ENCODE results near the gene SCARB2. TPM values are rescaled to one million over a fixed set of nuclear protein-coding genes. Genes with fewer than 3 reads are reported as not detected.

SCARB2 gene
- total and polyA plus RNA-seq, 2 donors (not counting 3 experiments of a cell fraction or from before 2014, with no cell fraction given): 75.2 to 116 TPM

DNA sequence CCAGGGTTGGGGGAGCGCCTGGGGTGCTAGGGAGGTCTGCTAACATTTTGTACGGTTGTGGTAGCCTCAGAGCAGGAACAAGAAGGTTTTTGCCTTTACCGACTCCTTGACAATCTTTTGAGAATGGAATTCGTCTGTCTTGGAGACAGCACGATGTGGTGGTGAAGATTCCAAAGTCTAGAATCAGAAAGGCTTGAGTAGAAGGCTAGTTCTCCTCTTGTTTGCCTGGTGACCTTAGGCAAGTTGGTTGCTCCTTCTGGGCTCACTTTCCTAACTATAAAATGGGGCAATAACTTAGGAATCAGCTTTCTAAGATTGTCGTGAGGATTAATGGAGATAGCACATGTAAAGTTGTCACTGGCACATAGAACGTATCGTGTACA is 38.6 kb upstream of the SCARB2 start:
- no peak for DNase-seq (ENCODE audit: low read depth, low spot score)
- Histone ChIP-seq H3K79me2 (ENCODE audit: control insufficient read depth, insufficient read depth, low read length) (no peaks in the 10 kb centered on the region), H3K4me2 (ENCODE audit: insufficient read depth, low read length) (no peak overlapping the region), H2AFZ (ENCODE audit: low read depth, low read length) (no peak overlapping the region), H3K36me3 (ENCODE audit: control insufficient read depth in 2 of 2, extremely low read depth in 1 of 2, insufficient read depth in 2 of 2, low read length in 2 of 2) (no peaks in the 10 kb centered on the region), H3K9ac (replicated peaks; ENCODE audit: extremely low read depth, insufficient read depth, low read length) (no peak overlapping the region), H3K9me1 (replicated peaks; ENCODE audit: control insufficient read depth, extremely low read depth, insufficient read depth, low read length) (no peaks in the 10 kb centered on the region), H4K20me1 (replicated peaks; ENCODE audit: control insufficient read depth, extremely low read depth, insufficient read depth, low read length) (no peaks in the 10 kb centered on the region), H3K27ac (ENCODE audit: insufficient read depth, low read depth, low read length) (no peak overlapping the region), H3K9me3 (replicated peaks; ENCODE audit: control insufficient read depth, insufficient read depth, low read length) (no peaks in the 10 kb centered on the region), H3K4me1 (ENCODE audit: control insufficient read depth, extremely low read depth, insufficient read depth, low read length) (peaks cover 3% of the 10 kb centered on the region), H3K4me3 (replicated peaks in 1 of 3; ENCODE audit: insufficient read depth in 1 of 3, low read depth in 1 of 3, low read length in 3 of 3) (no peak overlapping the region), H3K27me3 (ENCODE audit: control insufficient read depth in 2 of 2, insufficient read depth in 2 of 2, low read length in 2 of 2) (peaks cover 50 to 68% of the 10 kb centered on the region in 2 experiments)
- intact Hi-C loops (cut with micrococcal nuclease): no loop called here
- POLR2A ChIA-PET: no interaction called here
- BruUV-seq (replicated peaks): no TSS peak
- dilution Hi-C loops (cut with MboI; ENCODE audit: extremely low pct_ligation_motif_present, low sequenced_read_pairs): no loop called here
- FAIRE-seq: no peak
- CTCF ChIA-PET: interaction anchor here (3.1 kb wide), 1 partner anchor 72 kb away, joined by 17 read pairs; no protein-coding TSS in a partner anchor
- no peak for TF ChIP-seq POLR2AphosphoS5 (IDR thresholded peaks at IDR 0.05; ENCODE audit: insufficient read depth, low read depth, low read length)
- TF ChIP-seq, protein P1, sequence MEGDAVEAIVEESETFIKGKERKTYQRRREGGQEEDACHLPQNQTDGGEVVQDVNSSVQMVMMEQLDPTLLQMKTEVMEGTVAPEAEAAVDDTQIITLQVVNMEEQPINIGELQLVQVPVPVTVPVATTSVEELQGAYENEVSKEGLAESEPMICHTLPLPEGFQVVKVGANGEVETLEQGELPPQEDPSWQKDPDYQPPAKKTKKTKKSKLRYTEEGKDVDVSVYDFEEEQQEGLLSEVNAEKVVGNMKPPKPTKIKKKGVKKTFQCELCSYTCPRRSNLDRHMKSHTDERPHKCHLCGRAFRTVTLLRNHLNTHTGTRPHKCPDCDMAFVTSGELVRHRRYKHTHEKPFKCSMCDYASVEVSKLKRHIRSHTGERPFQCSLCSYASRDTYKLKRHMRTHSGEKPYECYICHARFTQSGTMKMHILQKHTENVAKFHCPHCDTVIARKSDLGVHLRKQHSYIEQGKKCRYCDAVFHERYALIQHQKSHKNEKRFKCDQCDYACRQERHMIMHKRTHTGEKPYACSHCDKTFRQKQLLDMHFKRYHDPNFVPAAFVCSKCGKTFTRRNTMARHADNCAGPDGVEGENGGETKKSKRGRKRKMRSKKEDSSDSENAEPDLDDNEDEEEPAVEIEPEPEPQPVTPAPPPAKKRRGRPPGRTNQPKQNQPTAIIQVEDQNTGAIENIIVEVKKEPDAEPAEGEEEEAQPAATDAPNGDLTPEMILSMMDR (IDR thresholded peaks at IDR 0.05; ENCODE audit: extremely low read depth in 1 of 2, insufficient read depth in 1 of 2, low read depth in 1 of 2, low read length in 2 of 2): no peak
- TF ChIP-seq POLR2A (IDR thresholded peaks at IDR 0.05; ENCODE audit: low read depth, low read length): no peak
- no peak for TF ChIP-seq JUN (IDR thresholded peaks at IDR 0.05; ENCODE audit: borderline replicate concordance, insufficient read depth, insufficient read length, low read depth)
- TF ChIP-seq MYC (IDR thresholded peaks at IDR 0.05; ENCODE audit: low read depth, low read length): no peak
- TF ChIP-seq, protein P2, sequence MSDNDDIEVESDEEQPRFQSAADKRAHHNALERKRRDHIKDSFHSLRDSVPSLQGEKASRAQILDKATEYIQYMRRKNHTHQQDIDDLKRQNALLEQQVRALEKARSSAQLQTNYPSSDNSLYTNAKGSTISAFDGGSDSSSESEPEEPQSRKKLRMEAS (IDR thresholded peaks at IDR 0.05; ENCODE audit: insufficient read depth, insufficient read length): no peak
- TF ChIP-seq GATA2 (IDR thresholded peaks at IDR 0.05; ENCODE audit: insufficient read depth, insufficient read length, low read depth, low read length): no peak
- TF ChIP-seq EZH2 (IDR thresholded peaks at IDR 0.05; ENCODE audit: borderline replicate concordance, low read depth, low read length, severe bottlenecking): no peak
- TF ChIP-seq FOS (IDR thresholded peaks at IDR 0.05; ENCODE audit: borderline replicate concordance, insufficient read depth, low read length): no peak
